ENCODE measurements around the gene RBM39.

Gene RBM39

GRCh38 chr20:35665949-35666288 is 76.1 kb downstream of the RBM39 start:
- DNase-seq, result no peak

GRCh38 chr20:35664466-35665206 is 77.4 kb downstream of the RBM39 start, which contains the start of the genes CPNE1 and RBM12:
TSS of gene CPNE1 (minus strand) at chr20:35664900. CDS start at chr20:35632923, 31,977 bp downstream.
TSS of gene RBM12 (minus strand) at chr20:35664900. CDS start at chr20:35655322, 9,578 bp downstream.
- DNase-seq, result peak; percentile 94

DNA sequence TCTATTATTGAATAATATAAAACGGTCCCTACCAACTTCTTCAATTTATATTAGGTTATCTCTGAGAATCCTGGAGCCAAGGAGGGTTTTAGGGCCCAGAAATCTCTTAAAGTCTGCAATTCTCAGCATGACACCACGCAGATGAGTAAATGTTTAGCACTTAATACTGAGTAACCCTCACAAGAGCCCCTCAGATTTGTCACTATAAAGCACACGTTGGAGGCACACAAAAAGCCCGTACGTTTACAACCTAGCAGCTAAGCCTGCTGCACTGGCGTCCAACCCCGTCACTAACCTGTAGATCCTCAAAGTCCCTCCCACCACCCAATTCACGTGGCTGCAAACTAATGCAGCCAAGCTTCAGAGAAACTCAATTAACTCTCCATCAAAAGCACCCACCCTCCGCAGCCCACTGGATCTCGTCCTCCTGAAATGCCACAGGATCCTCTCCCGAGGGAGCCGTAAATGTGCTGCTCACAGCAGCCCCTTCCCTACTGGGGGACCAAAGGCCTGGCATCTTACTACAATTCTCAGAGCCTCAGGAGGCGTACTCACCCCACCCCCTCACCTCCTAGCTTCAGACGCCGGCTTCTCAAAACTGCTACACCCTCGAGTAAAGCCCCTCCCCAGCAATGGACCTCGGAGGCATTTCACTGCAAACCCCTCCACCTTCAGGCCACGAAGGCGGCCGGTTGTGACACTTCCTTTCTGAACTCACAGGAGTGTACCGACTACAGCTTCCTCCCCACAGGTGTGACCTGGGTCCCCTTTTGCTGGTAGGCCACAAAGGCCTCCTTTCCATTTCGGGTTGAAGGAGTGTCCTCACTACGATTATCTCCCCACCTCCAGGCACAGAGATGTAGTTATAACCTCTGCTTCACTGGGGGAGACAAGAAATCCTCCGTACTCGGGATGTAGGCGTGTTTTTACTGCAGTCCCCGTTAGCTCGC is 78.3 kb downstream of the RBM39 start:
- peak; percentile 78 for DNase-seq

DNA sequence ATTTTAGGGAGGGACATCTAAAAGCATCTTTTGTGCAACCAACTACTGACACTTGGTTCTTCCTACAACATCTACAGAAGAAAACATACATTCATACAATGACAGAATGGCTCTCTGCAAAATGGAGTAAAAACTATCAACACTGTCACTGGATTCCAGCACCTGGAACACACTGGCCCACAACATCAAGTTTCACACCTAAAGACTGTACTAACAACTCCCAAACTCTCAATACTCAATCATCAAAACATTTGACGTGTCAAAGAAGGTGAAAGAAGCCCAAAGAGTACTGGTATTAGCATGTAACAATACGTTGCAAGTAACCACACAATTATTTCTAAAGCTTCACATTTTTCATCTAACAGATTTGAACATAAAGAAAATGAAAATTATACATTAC is 79.5 kb downstream of the RBM39 start:
- no peak for DNase-seq

DNA sequence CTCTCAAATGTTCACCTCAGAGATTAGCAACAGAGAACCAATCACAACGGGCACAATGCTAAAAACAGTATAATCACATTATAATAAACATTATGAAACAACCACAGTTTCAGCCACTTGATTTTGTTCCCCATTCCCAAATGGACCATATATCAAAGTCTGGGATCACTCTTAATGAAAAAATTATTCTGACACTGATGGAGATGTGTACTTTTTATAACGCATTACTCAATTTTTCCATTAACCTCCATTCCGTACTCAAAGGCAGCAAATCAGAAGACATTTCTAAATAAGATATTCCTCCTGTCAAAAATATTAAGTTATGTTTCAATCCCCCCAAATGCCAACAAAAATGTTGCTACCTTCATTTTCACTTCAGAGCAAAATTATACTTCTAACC is 80.2 kb downstream of the RBM39 start:
- DNase-seq, result no peak

GRCh38 chr20:35661053-35661452 is 81.0 kb downstream of the RBM39 start:
- no peak for DNase-seq

- no peak for DNase-seq
Measured at GRCh38 chr20:35660122-35660937, 81.7 kb downstream of the RBM39 start.

DNA sequence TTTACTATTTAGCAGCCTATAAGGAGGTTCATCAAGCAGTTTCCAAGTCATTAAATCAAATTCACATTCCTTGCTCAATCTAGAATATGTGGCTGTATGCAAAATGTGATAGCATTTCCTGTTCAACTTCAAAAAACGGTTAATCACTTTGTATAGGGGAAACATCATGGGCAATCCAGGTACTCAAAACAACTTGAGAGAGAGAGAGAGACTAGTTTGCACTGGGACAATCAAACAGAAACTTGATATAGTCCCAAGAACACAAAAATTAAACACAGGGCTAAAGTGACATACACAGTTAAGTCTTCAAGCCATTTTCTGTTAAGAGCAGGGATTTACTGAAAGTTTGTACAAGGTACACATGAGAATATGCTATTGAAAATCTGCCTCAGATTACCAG is 84.8 kb downstream of the RBM39 start:
- no peak for DNase-seq

GRCh38 chr20:35654415-35654814 is 87.6 kb downstream of the RBM39 start:
- DNase-seq, result no peak

DNA sequence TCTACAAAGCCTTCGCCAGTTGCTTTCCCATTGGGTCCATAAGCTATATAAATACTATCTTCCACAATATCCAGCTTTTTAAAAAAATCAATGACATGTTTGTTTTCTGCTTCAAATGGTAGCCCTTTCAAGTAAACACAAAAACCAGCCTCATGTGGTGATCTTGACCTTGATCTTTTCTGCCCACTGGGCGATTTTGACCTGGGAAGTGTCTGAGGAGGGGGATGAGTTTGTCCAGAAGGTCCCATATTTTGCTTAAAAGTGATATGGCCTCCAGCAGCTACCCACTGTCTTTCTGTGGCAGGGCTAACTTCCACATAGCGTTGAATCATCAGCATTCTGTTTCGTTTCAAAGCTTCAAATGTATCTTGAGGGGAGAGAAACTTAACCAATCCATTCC is 88.2 kb downstream of the RBM39 start:
- no peak for DNase-seq

Measured in CD4-positive, alpha-beta T cell treated with Interleukin-15 for 1 hour (primary cell).